Activated CD4-positive, alpha-beta T cell treated with anti-CD3 and anti-CD28 coated beads, Interleukin-10, Interleukin-2, amounts not matched to agents 100 ng/mL and 50 ng/mL, durations not matched to agents 16 hours and 8 hours (primary cell): ENCODE measurements around the gene GGT7.
"Not testable (repeated sequence)": the region's sequence is repeated elsewhere in the genome, so short reads cannot be mapped to it uniquely, and the experiment has no call there.

ENCODE experiments used
- DNase-seq: peaks from one replicate; pipeline ENCODE4 v3.0.0-alpha.2; 2020

Gene GGT7

GRCh38 chr20:34872622-34873224, at the start of gene GGT7:
Gene GGT7, minus strand, starts transcription at chr20:34872856. Its CDS starts 41 bp downstream, at chr20:34872815.
- peak; percentile 87 for DNase-seq

- peak; percentile 36 for DNase-seq
Observed at GRCh38 chr20:34921436-34921835, 48.8 kb upstream of the GGT7 start.

GRCh38 chr20:34920055-34920454, 47.4 kb upstream of the GGT7 start:
- DNase-seq, result peak; percentile 28

DNA sequence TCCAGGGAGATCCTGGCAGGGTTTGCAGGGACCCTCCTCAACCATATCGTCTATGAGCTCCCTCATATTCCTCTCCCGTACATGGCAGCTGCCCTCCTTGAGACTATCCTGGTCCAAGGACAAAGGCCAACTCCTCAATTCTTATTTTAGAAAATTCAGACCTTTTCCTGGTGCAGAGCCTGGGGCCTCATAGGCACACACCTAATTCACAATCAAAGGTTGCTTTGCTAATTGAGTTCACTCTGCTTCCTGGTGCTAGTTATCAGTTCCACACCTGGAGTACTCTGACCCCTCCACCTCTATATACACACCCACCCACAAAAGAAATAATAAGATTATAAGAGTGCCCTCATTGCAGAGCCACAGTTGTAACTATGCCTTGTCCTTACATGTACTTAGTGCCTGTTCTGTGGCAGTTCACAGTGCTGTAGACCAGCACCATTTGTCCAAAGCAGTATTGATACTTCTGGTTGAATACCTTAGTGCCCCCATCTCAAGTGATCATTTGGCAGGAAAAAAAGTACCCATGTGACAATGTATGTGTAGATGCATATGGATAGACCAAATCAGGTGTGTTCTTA, 44.2 kb upstream of the GGT7 start:
- no peak for DNase-seq

GRCh38 chr20:34915749-34916455, 43.2 kb upstream of the GGT7 start:
- no peak for DNase-seq

GRCh38 chr20:34915131-34915530, 42.5 kb upstream of the GGT7 start:
- DNase-seq, result no peak

- no peak for DNase-seq
Observed at GRCh38 chr20:34907616-34908469, 35.2 kb upstream of the GGT7 start.

DNA sequence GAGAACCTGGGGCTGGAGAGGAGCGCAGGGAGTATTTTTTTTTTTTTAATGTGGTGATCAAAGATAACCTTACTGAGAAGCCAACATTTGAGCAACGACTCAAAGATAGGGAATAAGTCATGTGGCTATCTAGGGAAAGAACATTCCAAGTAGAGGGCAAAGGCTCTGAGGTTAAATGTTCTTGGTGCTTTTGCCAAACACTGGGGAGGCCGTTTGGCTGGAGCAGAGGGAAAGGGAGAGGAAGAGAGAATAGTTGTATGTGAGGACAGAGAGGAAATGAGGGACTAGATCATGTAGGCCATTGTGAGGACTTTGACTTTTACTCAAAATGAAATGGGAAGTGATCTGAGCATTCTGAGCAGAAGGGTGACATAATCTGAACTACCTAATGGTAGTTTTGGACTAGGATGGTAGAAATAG, 31.6 kb upstream of the GGT7 start:
- no peak for DNase-seq

GRCh38 chr20:34898731-34899130, 26.1 kb upstream of the GGT7 start:
- DNase-seq, result not testable (repeated sequence)

DNA sequence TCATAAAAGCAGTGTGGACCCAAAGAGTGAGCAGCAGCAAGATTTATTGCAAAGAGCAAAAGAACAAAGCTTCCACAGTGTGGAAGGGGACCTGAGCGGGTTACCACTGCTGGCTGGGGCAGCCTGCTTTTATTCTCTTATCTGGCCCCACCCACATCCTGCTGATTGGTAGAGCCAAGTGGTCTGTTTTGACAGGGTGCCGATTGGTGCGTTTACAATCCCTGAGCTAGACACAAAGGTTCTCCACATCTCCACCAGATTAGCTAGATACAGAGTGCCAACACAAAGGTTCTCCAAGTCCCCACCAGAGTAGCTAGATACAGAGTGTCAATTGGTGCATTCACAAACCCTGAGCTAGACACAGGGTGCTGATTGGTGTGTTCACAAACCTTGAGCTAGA, 25.5 kb upstream of the GGT7 start:
- DNase-seq, result not testable (repeated sequence)

DNA sequence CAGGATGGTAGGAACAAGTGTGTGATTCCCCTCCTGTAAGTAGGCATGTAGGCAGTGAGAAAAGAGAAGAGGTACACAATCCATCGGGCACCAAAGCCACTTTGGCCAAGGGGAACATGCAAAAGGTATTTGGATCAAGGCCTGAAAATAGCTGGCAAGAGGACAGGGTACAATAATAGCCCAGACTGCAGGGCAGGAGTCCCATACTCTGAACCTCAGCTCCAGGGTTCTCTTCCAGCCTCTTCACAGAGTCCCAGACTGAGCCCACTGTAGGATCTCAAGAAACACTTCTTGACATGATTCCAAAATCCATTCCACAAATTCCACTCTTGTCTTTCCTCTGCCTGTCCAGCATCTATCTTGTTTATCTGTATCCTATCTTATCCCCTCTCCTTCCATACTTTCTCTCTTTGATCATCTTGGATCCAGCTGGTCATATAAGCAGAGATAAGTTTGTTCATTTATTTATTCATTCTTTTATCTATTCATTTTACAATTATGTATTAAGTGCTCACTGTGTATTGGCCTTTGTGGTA, 23.5 kb upstream of the GGT7 start:
- DNase-seq, result no peak

DNA sequence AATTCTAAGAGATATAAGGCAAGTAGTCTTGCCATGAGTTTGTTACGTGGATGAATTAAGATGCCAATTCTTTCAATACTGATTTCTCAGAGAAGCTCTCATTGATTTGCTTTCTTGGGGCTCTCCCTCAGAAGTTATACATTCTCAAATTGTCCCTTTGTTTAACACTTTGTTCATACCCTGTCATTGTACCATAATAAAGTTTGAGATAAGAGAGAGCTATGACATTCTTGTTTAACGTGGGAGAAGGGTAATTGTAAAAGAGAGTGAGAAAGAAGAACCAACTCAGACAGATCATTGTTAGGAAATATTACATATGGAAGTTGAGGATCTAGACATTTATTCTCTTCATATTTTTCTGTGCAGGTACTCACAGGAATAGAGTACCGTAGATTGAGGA, 22.8 kb upstream of the GGT7 start:
- no peak for DNase-seq

- no peak for DNase-seq
Observed at GRCh38 chr20:34894723-34895122, 22.1 kb upstream of the GGT7 start.

DNA sequence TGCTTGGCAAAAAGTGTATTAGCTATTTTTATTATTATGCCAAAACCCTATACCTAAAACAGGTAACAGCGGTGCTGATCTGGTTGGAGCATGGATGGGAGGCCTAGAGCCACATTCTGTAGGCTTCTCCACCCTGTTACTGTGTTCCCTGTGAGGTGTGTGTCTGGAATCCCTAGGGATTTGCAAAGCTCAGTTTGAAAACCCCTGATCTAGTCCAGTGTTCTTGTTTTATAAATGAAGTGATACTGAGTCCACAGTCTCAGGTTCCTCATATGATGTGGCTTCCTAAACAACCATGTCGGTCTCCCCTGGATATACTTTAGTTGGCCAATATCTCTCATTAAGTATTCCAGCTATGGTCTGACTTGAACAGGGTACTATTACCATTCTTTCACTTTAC, 20.0 kb upstream of the GGT7 start:
- no peak for DNase-seq

DNA sequence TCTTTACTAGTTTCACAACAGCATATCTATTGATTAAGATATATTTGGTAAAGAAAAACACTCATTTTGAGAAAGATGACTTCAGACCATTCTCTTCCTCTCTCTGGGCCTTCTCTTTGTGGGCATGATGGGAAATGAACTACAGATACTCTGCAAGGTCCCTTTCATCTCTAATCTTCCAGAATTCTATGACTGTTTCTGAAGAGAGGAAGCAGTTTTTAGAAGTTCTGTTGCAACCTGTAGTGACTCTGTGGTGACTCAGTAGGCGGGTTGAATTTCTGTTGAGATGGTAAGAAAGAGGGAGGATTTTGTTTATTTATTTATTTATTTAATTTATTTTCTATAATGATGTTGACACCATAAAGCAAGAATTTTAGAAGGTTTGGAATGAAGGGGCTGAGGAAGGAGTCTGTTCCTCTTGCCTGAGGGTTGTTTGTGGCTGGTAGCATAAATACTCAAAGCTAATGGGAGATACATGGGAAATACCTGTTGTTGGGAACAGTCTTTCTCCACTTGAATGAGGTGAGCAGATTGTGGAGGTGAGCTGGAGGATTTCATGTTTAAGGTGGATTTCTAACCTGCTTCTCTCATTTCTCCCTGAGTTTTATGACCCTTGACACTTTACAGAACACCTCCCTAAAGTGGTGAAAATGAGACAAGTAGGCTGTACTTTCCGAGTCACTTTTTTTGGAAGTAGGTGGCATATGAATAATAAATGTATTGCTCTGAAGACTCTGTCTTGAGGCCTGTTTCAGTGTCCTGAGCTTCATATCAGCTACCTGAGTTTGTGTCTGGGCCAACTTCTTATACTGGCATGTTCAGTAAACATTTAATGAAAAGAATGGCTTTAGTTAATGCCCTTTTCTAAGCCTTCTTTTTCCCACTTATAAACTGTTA, 18.8 kb upstream of the GGT7 start:
- DNase-seq, result peak; percentile 88

GRCh38 chr20:34888468-34888867, 15.8 kb upstream of the GGT7 start:
- no peak for DNase-seq

DNA sequence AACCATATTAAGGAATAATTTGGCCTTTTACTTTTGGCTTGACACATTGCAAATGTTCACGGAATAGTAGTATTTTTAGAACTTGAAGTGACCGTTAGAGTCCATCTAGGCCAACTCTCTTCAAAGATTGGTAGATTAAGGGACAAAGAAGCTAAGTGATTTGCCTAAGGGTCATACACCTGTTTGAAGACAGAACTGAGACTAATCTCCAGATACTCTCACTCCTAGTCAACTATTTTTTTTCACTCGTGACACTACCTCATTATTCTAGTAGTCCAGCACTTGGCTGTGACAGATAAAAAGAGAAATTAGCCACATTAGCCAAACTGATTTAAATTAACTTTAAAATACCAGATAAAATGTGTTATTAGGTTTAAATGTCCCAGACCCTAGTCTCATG, 14.4 kb upstream of the GGT7 start:
- DNase-seq, result no peak

DNA sequence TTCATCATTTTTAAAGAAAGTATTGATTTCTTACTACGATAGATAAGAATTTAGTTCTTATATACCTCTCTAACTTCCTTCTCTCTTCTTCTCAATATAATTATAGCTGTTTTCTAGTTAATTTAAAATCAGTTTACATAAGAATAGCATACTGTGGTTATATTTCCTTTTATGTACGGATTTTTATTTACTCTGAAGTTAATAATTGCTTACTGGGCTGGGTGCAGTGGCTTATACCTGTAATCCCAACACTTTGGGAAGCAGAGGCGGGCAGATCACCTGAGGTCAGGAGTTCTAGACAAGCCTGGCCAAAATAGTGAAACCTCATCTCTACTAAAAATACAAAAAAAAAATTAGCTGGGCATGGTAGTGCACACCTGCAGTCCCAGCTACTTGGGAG, 13.5 kb upstream of the GGT7 start:
- no peak for DNase-seq

- DNase-seq, result no peak
Observed at GRCh38 chr20:34884260-34884659, 11.6 kb upstream of the GGT7 start.

DNA sequence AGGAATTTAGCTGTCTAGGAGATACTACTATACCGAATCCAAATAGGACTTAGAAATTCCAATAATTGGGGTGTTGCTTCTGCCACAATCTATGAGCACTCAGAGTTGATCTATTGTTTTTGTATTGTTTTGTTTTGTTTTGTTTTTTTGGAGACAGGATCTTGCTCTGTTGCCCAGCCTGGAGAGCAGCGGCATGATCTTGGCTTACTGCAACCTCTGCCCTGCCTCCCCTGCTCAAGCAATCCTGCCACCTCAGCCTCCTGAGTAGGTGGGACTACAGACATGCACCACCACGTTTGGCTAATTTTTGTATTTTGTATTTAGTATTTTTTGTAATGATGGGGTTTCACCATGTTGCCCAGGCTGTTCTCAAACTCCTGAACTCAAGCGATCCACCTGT, 11.2 kb upstream of the GGT7 start:
- DNase-seq, result no peak

DNA sequence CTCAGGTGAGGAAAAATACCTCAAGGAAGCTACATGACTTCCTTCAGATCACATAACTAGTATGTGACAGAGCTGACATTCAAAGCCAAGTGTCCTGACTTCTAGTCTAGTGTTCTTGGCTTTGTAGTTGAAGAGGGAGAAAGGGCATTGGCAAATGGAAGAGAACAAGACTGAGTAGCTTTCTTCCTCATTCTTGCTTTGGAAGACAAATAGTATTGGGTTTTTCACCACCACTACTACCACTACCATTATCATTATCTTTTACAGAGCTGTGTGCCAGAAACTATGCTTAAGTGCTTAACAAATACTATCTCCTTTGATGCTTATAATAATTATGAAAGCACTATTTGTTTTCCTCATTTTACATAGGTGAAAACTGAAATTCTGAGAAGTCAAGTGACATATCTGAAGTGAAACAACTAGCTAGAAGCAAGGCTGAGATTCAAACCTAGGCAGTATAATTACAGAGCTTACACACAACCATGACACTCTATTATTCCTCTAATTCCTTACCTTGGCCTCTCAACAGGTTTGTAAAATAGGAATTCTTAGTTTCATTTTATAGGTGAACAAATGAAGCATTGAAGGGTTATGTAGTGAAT, 10.5 kb upstream of the GGT7 start:
- DNase-seq, result peak; percentile 28

GRCh38 chr20:34881689-34882088, 9.0 kb upstream of the GGT7 start:
- no peak for DNase-seq
